H9 (cell line): Measurements from ENCODE around the gene HTRA1. TPM values are rescaled to one million over a fixed set of nuclear protein-coding genes. Genes with fewer than 3 reads are reported as not detected.

Source experiments
- DNase-seq: peaks from one replicate; pipeline ENCODE4 v3.0.0-alpha.2; 2017
- H2AFZ ChIP-seq: one replicate; pipeline ENCODE4 v1.6.1; 2013; ENCODE audit warnings: mild to moderate bottlenecking, low read length, control low read depth, moderate library complexity
- H2AK5ac ChIP-seq: 2 replicates; pipeline ENCODE4 v1.6.1; 2013; ENCODE audit warnings: low read length, control low read depth, mixed read lengths; ENCODE audit not compliant: insufficient read length
- H2BK120ac ChIP-seq: one replicate; pipeline ENCODE4 v1.6.1; 2013; ENCODE audit warnings: low read depth, mild to moderate bottlenecking, low read length, control low read depth, inconsistent platforms; ENCODE audit not compliant: poor library complexity, severe bottlenecking
- H2BK12ac ChIP-seq: 2 replicates; pipeline ENCODE4 v1.6.1; 2013; ENCODE audit warnings: low read length, control low read depth, mixed read lengths, low read depth; ENCODE audit not compliant: insufficient read length
- H2BK15ac ChIP-seq: 2 replicates; pipeline ENCODE4 v1.6.1; 2013; ENCODE audit warnings: low read depth, low read length, control low read depth
- H2BK20ac ChIP-seq: one replicate; pipeline ENCODE4 v1.6.1; 2013; ENCODE audit warnings: low read depth, mild to moderate bottlenecking, low read length, control low read depth, inconsistent platforms; ENCODE audit not compliant: poor library complexity, severe bottlenecking
- H2BK5ac ChIP-seq: 2 replicates; pipeline ENCODE4 v1.6.1; 2013; ENCODE audit warnings: low read length, control low read depth, mixed read lengths; ENCODE audit not compliant: insufficient read length
- H3K14ac ChIP-seq: 2 replicates; pipeline ENCODE4 v1.6.1; 2013; ENCODE audit warnings: low read length, control low read depth; ENCODE audit not compliant: insufficient read depth
- H3K18ac ChIP-seq: 2 replicates; pipeline ENCODE4 v1.6.1; 2013; ENCODE audit warnings: low read depth, mild to moderate bottlenecking, mixed read lengths, low read length, control low read depth; ENCODE audit not compliant: insufficient read length
- H3K23ac ChIP-seq: 2 replicates; pipeline ENCODE4 v1.6.1; 2013; ENCODE audit warnings: low read length, control low read depth, mixed read lengths, low read depth; ENCODE audit not compliant: insufficient read length
- H3K23me2 ChIP-seq: 2 replicates; pipeline ENCODE4 v1.6.1; 2013; ENCODE audit warnings: low read depth, mild to moderate bottlenecking, mixed read lengths, low read length, control low read depth; ENCODE audit not compliant: insufficient read length, poor library complexity, severe bottlenecking
- H3K27ac ChIP-seq: 2 replicates; pipeline ENCODE4 v1.5.1; 2013; ENCODE audit warnings: low read length, control low read depth, mixed read lengths, low read depth; ENCODE audit not compliant: insufficient read length
- H3K27me3 ChIP-seq: 2 replicates; pipeline ENCODE4 v1.6.1; 2013; ENCODE audit warnings: low read length, control low read depth, inconsistent platforms; ENCODE audit not compliant: insufficient read depth
- H3K4ac ChIP-seq: 2 replicates; pipeline ENCODE4 v1.6.1; 2013; ENCODE audit warnings: low read depth, mild to moderate bottlenecking, control low read depth, inconsistent platforms, low read length, moderate library complexity
- H3K4me1 ChIP-seq: 2 replicates; pipeline ENCODE4 v1.6.1; 2013; ENCODE audit warnings: low read length, control low read depth, inconsistent platforms; ENCODE audit not compliant: insufficient read depth
- H3K4me2 ChIP-seq: 2 replicates; pipeline ENCODE4 v1.6.1; 2013; ENCODE audit warnings: low read length, control low read depth, mixed read lengths; ENCODE audit not compliant: insufficient read length, insufficient read depth
- H3K56ac ChIP-seq: 2 replicates; pipeline ENCODE4 v1.6.1; 2013; ENCODE audit warnings: low read depth, mild to moderate bottlenecking, mixed read lengths, low read length, control low read depth; ENCODE audit not compliant: insufficient read length
- H3K79me1 ChIP-seq: 2 replicates; pipeline ENCODE4 v1.6.1; 2013; ENCODE audit warnings: low read depth, mild to moderate bottlenecking, moderate library complexity, low read length, control low read depth, inconsistent platforms; ENCODE audit not compliant: insufficient read depth, poor library complexity, severe bottlenecking
- H3K79me2 ChIP-seq: 2 replicates; pipeline ENCODE4 v1.6.1; 2013; ENCODE audit warnings: low read length, control low read depth, inconsistent platforms; ENCODE audit not compliant: insufficient read depth
- H3K9ac ChIP-seq: 2 replicates; pipeline ENCODE4 v1.6.1; 2013; ENCODE audit warnings: low read length, control low read depth, mixed read lengths; ENCODE audit not compliant: insufficient read length; ENCODE audit errors: extremely low read depth
- H3K9me3 ChIP-seq: one replicate; pipeline ENCODE4 v1.6.1; 2013; ENCODE audit warnings: low read depth, low read length, inconsistent platforms; ENCODE audit not compliant: control insufficient read depth
- H3T11ph ChIP-seq: one replicate; pipeline ENCODE4 v1.6.1; 2013; ENCODE audit warnings: mild to moderate bottlenecking, low read length, control low read depth, inconsistent platforms
- H4K20me1 ChIP-seq: one replicate; pipeline ENCODE4 v1.6.1; 2013; ENCODE audit not compliant: control insufficient read depth, insufficient read length, insufficient read depth
- H4K5ac ChIP-seq: 2 replicates; pipeline ENCODE4 v1.6.1; 2013; ENCODE audit warnings: low read depth, mild to moderate bottlenecking, mixed read lengths, low read length, control low read depth; ENCODE audit not compliant: insufficient read length
- H4K8ac ChIP-seq: replicated peaks from 2 replicates; pipeline ENCODE4 v1.6.1; 2013; ENCODE audit warnings: low read length, control low read depth, mixed read lengths, low read depth; ENCODE audit not compliant: insufficient read length
- H4K91ac ChIP-seq: 2 replicates; pipeline ENCODE4 v1.6.1; 2013; ENCODE audit warnings: low read depth, mild to moderate bottlenecking, moderate library complexity, mixed read lengths, low read length, control low read depth; ENCODE audit not compliant: insufficient read length
- H3K27ac Mint-ChIP-seq, 3 experiments: 2 replicates in 2 of 3; 3 replicates in 1 of 3; pipeline ENCODE4 v1.8.0; 2020 to 2021; ENCODE audit warnings: mixed read lengths in 3 of 3, mild to moderate bottlenecking in 1 of 3, moderate library complexity in 1 of 3
- H3K27me3 Mint-ChIP-seq: 2 replicates; pipeline ENCODE4 v1.8.0; 2021; ENCODE audit warnings: low read depth, mild to moderate bottlenecking, moderate library complexity, mixed read lengths
- H3K36me3 Mint-ChIP-seq, 3 experiments: 2 replicates in 2 of 3; 3 replicates in 1 of 3; pipeline ENCODE4 v1.8.0; 2020 to 2021; ENCODE audit warnings: low read depth in 3 of 3, mixed read lengths in 3 of 3; ENCODE audit not compliant: insufficient read depth in 1 of 3
- H3K4me1 Mint-ChIP-seq, 2 experiments: 2 replicates each; pipeline ENCODE4 v1.8.0; 2020; ENCODE audit warnings: mixed read lengths in 2 of 2
- H3K4me3 Mint-ChIP-seq, 2 experiments: 2 replicates in 1 of 2; 3 replicates in 1 of 2; pipeline ENCODE4 v1.8.0; 2020 to 2021; ENCODE audit warnings: mild to moderate bottlenecking in 2 of 2, mixed read lengths in 2 of 2, moderate library complexity in 1 of 2
- H3K9me3 Mint-ChIP-seq, 2 experiments: 2 replicates in 1 of 2; 3 replicates in 1 of 2; pipeline ENCODE4 v1.8.0; 2020; ENCODE audit warnings: mild to moderate bottlenecking in 2 of 2, mixed read lengths in 2 of 2, moderate library complexity in 1 of 2
- CTCF ChIP-seq: fragments of 200-600 bp; sonication (generic); conservative IDR thresholded peaks from 3 replicates; pipeline ENCODE4 v1.8.0; 2021; ENCODE audit warnings: antibody characterized with exemption, mild to moderate bottlenecking
- WGBS: extraction: QIAGEN DNeasy Blood & Tissue Kit; methylation state at CpG from one replicate; pipeline ENCODE4 v1.1.7; 2013; ENCODE audit warnings: missing lambda C conversion rate, low lambda C conversion rate, mixed read lengths; ENCODE audit not compliant: insufficient read length; ENCODE audit errors: extremely low coverage; 5-methylcytosine and 5-hydroxymethylcytosine counted together
- total RNA-seq: library from RNA; stranded (reverse); gene quantifications from 2 replicates; pipeline ENCODE4 v1.2.1, GENCODE V29; 2021

The HTRA1 gene
- total RNA-seq, 1 experiment from 2014 or later, result 11.1 TPM

- Histone ChIP-seq H3K18ac (no peak overlapping the region), H3K14ac (no peak overlapping the region), H4K8ac (no peak overlapping the region), H2BK20ac (no peak overlapping the region), H3K23me2 (no peaks in the 10 kb centered on the region), H2BK5ac (no peak overlapping the region), H3K79me2 (no peaks in the 10 kb centered on the region), H2BK15ac (no peak overlapping the region), H2BK12ac (no peak overlapping the region), H3K4me2 (no peak overlapping the region), H3K27me3 (no peaks in the 10 kb centered on the region), H3K9ac (no peak overlapping the region), H3K27ac (no peak overlapping the region), H3K79me1 (no peaks in the 10 kb centered on the region), H4K5ac (no peak overlapping the region), H3K4ac (no peak overlapping the region), H3K9me3 (no peaks in the 10 kb centered on the region), H3T11ph (no peak overlapping the region), H4K91ac (no peak overlapping the region), H3K4me1 (no peaks in the 10 kb centered on the region), H4K20me1 (no peaks in the 10 kb centered on the region), H2AK5ac (no peak overlapping the region), H2BK120ac (no peak overlapping the region), H2AFZ (no peak overlapping the region), H3K23ac (no peak overlapping the region), H3K56ac (no peak overlapping the region)
- no peak overlapping the region for H3K27ac Mint-ChIP-seq
- H3K4me1 Mint-ChIP-seq, result peaks cover 0 to 6% of the 10 kb centered on the region in 2 experiments; a peak in 1 of 4 replicates
- no peak for TF ChIP-seq CTCF
- H3K9me3 Mint-ChIP-seq, result no peaks in the 10 kb centered on the region
- DNase-seq, result no peak
- no CpG with 5 or more reads among the region's 5 CpGs for WGBS
- H3K36me3 Mint-ChIP-seq, result no peaks in the 10 kb centered on the region; a peak in 1 of 7 replicates
- peaks cover under 1% of the 10 kb centered on the region; the same call in 1 of the 2 replicates for H3K27me3 Mint-ChIP-seq
- no peak overlapping the region for H3K4me3 Mint-ChIP-seq
Observed at GRCh38 chr10:122508021-122508420, 46.7 kb downstream of the HTRA1 start.
